GM19328 (cell line): Measurements from ENCODE around the gene ARHGAP28.

Source experiments
- ATAC-seq: cut with Tn5 transposase; IDR thresholded peaks from one replicate; pipeline ENCODE4 v1.9.1; 2021; ENCODE audit warnings: mild to moderate bottlenecking, moderate library complexity; ENCODE audit not compliant: unreplicated experiment

ARHGAP28 gene, protein sequence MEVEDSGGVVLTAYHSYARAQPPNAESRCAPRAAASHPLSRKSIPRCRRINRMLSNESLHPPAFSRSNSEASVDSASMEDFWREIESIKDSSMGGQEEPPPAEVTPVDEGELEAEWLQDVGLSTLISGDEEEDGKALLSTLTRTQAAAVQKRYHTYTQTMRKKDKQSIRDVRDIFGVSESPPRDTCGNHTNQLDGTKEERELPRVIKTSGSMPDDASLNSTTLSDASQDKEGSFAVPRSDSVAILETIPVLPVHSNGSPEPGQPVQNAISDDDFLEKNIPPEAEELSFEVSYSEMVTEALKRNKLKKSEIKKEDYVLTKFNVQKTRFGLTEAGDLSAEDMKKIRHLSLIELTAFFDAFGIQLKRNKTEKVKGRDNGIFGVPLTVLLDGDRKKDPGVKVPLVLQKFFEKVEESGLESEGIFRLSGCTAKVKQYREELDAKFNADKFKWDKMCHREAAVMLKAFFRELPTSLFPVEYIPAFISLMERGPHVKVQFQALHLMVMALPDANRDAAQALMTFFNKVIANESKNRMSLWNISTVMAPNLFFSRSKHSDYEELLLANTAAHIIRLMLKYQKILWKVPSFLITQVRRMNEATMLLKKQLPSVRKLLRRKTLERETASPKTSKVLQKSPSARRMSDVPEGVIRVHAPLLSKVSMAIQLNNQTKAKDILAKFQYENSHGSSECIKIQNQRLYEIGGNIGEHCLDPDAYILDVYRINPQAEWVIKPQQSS

GRCh38 chr18:6729247-6730091, at the start of gene ARHGAP28:
Gene ARHGAP28 (plus strand): TSS chr18:6729716. CDS start chr18:6729822, 106 bp downstream.
- ATAC-seq: no peak

- no peak for ATAC-seq
Observed at GRCh38 chr18:6681331-6681875, 48.1 kb upstream of the ARHGAP28 start.

DNA sequence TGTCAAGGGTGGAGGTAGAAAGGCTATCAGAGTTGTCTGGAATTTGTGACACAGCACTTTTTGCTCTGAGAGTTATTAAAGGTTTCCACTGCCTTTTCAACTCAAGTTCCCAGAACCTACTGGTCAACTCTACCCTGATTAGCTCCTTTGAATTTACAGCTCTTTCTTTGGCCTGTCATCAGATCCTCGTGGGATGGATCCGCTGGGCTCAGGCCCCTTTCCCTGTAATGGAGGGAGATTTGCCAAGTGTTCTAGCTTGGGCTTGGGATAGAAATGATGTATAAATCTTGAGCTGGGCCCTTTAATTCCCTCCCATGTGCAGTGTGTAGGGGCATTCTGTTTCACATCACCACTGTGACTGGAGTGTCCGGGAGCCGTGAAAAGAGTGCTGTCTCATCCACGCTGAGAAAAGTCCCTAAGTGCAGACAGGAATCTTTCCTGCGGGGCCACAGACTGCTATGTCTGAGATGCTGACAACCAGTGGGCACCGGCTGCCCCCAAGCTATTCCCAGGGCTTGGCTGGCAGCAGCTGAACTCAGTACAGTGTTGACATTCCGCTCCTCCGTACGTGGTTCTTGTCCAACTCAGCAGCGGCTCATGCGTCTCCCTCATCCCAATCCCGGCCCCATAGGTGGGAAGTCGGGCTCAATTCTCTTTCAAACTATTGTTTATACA, 46.9 kb upstream of the ARHGAP28 start:
- no peak for ATAC-seq

DNA sequence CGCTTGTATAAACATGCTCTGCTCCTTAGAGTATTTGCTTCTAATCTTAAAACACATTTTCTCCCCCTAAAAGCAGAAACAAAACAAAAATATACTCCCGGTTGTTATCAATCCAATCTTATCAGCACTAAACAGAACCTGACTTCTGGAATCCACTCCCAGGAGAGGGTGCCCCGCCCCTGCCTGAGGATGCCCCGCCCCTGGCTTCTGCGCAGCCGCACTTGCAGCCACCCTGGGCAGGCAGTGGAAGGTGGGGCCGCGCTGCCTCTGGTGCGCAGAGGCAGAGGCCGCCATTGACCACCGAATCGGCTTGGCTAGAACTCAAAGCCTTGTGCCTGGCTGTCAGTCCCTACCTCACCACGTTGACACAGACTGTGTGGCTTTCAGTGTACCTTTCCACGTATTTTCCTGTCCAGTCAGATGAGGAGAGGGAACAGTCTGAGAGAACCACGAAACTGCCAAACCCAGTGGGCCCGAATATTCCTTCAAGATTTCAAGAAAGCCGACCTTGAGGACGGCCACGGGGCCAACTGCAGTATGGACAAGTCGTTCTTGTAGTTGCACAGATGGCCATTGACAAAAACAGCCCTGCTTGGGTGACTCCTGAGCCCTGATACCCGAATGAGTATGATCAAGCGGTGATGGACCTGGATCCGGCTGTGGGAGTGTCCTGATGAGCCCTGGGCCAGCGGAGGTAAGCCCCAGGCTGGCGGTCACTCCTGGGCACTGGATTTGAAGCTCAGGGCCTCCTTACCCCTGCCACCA, 46.2 kb upstream of the ARHGAP28 start:
- ATAC-seq: no peak

DNA sequence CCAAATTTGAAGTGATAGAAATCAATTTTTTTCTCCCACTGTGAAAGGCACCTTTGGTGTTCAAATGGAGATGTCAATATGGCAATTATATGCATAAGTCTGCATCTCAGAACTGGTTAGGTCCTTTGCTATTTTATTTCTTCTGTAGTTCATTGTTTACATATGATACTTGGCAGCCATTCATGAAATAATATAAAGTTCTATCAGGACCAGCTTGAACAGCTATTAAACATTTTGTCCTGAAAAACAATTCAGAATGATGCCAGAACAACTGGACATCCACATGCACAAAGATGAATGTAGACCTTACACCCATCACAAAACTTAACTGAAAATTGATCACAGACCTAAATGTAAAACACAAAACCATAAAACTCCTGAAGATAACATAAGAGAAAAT, 41.8 kb upstream of the ARHGAP28 start:
- ATAC-seq: no peak

DNA sequence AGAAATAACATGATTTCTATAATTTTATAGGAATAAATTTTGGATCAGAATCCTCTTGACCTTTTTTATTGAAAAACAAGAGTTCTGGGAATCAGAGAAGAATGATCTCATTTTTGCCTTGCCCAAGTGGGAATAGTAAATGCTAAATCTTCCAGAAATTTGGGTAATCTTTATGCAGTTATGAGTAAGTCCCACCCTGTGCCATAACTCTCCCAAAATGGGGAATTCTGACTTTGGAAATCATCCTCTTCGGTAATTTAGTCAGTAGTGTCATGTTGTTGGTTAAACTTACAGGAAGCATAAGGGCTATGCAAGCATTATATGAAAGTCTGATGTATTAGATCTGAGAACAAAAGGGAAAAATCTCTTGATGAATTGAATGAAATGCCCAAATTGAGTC, 20.6 kb upstream of the ARHGAP28 start:
- ATAC-seq: no peak

DNA sequence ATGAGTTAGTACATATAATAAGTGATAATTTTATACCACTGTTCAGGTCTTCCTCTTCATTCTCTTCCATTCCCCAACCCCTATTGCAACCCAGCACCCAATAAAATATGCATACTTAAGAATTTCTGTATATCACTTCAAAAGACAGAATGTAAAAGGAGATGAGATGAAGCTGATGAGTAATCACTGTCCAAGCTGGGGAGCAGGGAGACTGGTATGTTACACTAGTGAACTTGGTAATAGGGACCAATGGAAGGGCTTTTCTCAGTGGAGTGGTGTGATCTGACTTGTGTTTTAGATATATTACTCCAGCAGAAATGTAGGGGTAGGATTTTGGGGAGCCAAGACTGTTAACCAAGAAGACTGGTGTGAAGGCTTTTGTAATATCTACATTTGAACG, 18.0 kb upstream of the ARHGAP28 start:
- no peak for ATAC-seq

DNA sequence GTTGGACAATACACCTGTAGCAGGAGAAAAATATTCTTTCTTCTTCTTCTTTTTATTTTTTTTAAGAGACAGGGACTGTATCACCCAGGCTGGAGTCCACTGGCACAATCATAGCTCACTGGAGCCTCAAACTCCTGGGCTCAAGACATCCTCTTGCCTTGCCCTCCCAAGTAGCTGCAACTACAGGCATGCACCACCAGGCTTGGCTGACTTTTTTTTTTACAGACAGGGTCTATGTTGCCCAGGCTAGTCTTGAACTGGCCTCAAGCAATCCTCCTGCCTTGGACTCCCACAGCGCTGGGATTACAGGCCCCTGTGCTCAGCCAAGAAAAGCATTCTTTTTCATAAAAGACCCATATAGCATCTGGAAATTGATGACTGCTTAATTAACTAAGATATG, 17.1 kb upstream of the ARHGAP28 start:
- ATAC-seq: no peak

GRCh38 chr18:6714010-6714409, 15.5 kb upstream of the ARHGAP28 start:
- no peak for ATAC-seq

DNA sequence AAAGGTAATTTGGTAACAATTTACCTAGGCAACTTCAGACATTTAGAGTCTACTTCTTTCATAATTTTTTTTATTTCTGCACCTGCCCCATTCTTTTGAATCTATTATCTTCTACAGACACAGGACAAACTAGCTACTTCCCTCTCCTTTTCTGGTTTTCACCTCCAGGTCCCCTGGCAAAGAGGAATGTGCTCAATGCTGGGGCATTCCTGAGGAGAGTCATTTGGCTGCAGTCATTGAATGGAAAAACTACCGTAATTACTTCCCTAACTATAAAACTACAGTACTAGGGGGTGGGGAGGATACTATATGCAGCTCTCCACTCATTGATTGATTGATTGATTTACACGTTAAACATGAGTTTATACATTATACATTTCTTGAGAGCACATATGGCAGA, 11.2 kb upstream of the ARHGAP28 start:
- ATAC-seq: no peak

GRCh38 chr18:6719098-6719846, 10.2 kb upstream of the ARHGAP28 start:
- no peak for ATAC-seq

GRCh38 chr18:6719910-6720683, 9.4 kb upstream of the ARHGAP28 start:
- no peak for ATAC-seq

GRCh38 chr18:6721755-6722154, 7.8 kb upstream of the ARHGAP28 start:
- no peak for ATAC-seq

DNA sequence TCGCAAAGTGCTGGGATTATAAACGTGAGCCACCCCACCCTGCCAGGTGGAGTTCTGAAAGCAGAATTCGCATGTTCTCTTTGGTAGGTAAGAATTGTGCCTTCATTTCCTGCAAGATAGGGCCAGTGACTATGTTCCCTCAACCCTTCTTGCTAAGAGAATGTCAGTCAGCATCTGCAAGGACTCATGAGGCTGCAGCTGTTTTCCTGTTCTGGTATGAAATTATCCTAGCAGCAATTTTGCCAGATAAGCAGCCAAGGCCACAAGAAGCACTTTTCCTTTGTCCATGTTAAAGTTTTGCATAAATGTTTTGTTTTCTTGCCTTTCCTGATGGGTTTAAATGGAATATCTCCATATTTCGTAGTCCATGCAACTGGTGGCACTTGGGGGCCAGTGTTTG, 6.8 kb upstream of the ARHGAP28 start:
- ATAC-seq: no peak

DNA sequence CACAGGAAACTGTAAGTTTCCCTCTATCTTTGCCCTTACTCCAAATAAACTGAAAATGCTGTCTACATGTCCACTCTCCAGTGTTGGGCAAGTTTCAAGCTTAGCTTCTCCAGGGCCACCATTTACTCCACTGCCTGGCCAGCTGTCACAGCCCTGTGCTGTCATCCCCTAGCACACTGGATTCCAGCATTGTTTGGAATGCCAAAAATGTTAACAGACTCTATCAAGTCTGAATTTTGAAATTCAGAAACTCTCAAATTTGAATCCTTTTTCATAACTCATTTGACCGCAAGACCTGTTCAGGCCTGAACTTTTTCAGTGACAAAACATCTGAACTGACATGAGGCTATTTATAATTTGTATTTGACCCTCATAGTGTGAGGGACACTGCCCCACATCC, 5.2 kb upstream of the ARHGAP28 start:
- no peak for ATAC-seq

- no peak for ATAC-seq
Observed at GRCh38 chr18:6728331-6728730, 1.2 kb upstream of the ARHGAP28 start.

DNA sequence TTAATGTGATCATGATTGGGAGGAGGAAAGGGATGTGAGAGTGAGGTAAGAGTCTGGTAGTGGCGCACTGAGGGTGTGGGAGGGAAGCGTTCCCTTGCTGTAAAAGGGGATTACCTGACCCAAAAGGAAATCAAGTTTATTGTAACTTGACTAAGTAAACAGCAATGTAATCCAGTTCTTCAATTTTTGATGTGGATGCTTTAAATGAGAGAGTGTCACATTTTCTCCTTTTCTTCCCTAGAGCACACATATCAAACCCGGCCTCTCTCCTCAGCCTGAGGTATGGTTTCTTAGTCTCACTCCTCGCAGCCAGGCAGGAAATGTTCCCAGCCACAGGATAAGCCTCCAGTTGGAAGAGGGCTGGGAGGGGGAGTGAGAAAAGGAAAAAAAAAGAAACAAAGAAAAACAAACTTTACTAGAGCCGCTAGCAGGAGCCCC, 688 bp upstream of the ARHGAP28 start:
- ATAC-seq: no peak
